GM12891 (cell line): ENCODE results near the gene FXYD3.

Source experiments
- PAX5 ChIP-seq: IDR thresholded peaks from 2 replicates; pipeline ENCODE4 v1.6.1; 2011; ENCODE audit warnings: low read length, moderate library complexity, mild to moderate bottlenecking; ENCODE audit not compliant: insufficient read depth, severe bottlenecking
- POLR2A ChIP-seq: IDR thresholded peaks from 2 replicates; pipeline ENCODE4 v1.6.1; 2011; ENCODE audit warnings: low read depth, low read length, control low read depth
- POLR2AphosphoS5 ChIP-seq: IDR thresholded peaks from 2 replicates; pipeline ENCODE4 v1.6.1; 2011; ENCODE audit warnings: low read depth, low read length, control low read depth

- TF ChIP-seq POLR2A (no peak), POLR2AphosphoS5 (no peak), PAX5 (no peak)
Observed at GRCh38 chr19:35109395-35110112, 6.1 kb upstream of the FXYD3 start.
